NCI-H2107 treated with DMSO at 0.1 percent for 48 hours (cell line): ENCODE results near the gene COL4A6.
"Not testable (repeated sequence)": the region's sequence is repeated elsewhere in the genome, so short reads cannot be mapped to it uniquely, and the experiment has no call there.

Experiments
- DNase-seq: peaks from one replicate; lab custom pipeline; 2025; ENCODE audit not compliant: unreplicated experiment; lab: John Stamatoyannopoulos, UW

COL4A6 gene

DNA sequence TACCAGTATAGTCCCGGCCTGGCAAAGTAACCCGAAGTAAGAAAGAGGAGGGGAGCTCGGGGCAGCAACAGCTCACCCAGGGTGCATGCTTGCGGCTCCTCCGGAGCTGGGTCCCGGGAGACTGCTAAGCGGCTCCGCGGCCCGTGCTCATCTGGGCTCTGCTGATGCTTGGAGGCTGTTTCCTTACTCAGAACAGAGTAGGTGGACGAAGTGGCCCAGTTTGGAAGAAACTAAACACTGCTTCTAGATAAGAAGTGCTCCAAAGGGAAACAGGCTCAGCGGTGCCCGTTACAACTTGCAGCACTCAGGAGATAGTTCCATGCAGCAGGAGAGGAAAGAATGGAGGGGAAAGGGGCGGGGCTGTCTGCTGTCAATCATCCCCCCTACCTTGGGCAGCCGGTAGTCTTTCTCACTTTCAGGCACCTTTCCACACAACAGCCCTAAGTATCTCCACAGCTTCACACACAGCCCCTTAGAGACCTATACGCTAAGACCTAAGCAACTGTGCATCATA, at the start of gene COL4A6:
Gene COL4A6 (minus strand): TSS at position 313 of the 514 bp plus-strand sequence. CDS start 226 bp downstream, at position 87.
- no peak for DNase-seq

DNA sequence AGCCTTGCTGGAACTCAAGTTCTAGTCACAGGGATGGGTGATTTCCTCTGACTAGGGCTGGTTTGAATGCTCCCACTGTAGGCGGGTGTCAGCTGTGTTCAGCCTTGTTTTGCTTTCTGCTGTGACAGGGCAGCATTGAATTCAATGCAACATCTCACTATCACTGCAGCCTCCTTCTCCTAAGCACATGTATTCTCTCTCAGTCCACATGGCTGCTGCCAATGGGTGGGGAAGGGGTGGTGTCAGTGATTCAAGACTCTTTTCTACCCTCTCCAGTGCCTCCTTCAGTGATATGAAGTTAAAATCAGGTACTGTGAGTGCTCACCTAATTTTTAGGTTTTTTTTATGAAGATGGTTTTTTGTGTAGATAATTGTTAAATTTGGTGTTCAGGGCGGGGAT, 47.7 kb upstream of the COL4A6 start:
- no peak for DNase-seq

DNA sequence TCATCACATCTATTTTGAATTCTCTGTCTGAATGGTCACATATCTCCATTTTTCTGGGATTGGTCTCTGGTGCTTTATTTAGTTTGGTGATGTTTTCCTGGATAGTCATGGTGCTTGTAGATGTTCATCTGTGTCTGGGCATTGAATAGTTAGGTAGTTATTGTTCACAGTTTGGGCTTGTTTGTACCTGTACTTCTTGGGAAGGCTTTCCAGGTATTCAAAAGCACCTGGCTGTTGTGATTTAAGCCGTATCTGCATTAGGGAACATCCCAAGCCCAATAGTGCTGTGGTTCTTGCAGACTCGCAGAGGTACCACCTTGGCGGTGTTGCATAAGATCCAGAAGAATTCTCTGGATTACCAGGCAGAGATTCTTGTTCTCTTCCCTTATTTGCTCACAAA, 46.0 kb upstream of the COL4A6 start:
- DNase-seq = no peak

DNA sequence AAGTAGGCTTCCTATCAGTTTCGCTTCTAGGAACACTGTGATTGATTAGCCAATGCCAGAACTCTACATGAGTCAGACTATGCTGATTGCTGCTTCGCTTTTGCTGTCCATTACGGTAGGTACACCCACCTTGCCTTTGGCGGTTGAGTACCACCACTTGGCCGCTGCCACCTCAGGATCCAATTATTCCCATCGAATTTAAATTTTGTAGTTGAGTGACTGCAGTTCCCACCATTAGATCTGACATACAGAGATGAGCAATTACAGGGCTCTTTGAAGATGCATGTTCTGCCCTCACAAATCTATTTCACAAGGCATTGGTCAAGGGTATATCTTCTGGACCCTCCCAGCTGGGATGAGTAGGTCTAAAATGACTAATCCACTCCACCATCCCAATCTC, 43.3 kb upstream of the COL4A6 start:
- not testable (repeated sequence) for DNase-seq

DNA sequence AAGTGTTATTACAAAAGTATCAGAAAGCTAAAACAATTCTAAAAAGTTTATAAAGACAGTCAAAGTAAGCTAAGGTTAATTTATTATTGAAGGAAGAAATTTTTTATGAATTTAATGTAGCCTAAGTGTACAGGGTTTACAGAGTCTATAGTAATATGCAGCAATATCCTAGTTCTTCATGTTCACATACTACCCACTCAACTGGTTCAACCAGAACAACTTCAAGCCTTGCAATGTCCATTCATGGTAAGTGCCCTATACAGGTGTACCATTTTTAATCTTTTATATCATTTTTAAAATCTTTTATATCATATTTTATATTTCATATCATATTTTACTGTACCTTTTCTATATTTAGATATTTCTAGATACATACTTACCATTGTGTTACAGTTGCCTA, 35.8 kb upstream of the COL4A6 start:
- no peak for DNase-seq

DNA sequence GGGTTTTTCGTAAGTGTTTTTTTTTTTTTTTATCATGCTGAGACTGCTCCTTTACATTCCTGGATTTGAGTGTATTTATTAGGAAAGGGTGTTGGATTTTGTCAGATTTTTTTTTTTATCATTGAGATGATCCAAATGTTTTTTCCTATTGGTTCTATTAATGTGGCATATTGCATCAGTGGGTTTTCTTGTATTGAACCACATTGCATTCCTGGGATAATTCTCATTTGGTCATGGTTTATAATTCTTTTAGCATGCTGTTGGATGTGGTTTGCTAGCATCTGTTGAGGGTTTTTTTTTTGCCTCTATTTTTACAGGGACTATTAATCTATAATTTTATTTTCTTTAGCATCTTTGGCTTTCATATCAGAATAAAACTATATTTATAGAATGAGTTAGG, 30.3 kb upstream of the COL4A6 start:
- DNase-seq = no peak

DNA sequence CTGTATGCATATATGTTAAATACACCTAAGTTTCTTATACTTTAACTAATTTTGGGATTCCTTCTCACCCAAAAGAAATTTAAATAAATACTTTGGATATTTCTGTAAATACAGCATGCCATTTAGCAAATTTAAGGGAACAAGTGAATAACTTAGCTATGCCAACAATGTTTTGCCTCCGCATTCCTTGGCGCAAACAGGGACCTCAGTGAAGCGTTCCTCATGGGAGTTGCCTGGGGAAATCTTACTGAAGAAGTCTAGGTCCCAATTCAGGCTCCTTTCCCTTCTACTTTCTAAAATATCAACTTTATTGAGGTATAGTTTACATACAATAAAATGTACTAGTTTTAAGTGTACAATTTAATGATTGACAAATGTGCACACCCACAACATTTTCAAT, 26.4 kb upstream of the COL4A6 start:
- DNase-seq = no peak

DNA sequence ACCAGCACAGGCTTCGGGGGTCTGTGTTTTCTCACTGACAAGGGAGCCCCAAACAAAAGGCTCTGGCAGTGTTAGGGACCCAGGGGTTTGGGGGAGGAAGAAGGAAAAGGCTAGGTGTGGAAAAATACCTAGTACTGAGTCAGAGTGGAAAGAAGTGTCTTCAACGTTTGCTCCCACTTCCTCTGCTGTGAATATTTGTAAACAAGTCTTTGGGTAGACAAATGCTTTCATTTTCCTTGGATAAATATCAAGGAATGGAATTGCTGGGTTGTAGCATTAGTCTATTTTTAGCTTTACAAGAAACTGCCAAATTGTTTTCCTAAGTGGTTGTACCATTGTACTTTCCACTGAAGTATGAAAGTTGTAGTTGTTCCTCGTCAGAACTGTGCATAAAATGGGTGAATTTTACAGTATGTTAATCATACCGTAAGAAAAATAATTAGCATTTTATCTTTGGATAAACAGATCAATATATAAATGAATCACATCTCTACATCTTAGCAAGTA, 18.8 kb upstream of the COL4A6 start:
- DNase-seq = no peak

DNA sequence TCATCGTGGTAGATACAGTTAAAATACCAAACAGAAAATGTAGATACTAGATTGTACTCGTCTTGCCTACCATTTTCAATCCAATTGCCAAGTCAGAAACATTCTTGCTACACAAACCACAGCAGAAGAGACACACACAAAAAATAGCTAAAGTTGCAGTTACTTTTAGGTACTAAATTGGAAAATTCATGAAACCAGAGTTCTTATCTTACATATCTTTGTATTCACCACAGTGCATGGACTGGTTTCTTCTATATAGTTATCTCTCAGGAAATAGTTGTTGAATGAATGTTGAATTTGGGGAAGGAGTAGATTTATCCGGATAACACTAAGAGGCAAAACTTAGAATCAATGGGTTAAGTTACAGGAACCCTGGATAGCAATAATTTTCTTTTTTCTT, 15.6 kb upstream of the COL4A6 start:
- DNase-seq = no peak

DNA sequence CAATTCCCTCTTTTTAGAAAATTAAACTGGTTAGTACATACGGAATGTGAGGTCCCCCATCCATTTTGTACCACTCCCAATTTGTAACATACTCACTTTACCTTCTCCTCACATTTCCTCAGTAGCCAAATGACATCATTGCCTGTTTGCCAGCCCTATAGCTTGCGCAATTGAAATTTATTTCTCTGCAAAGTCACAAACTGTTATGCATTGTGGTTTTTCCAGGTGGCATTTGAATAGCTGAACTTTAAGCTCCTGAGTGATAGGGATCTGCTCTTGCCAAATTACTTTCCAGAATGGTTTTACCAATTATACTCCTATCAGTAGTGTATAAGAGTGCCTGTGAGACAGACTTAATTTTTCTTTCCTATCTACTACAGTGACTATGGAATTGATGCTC, 9.1 kb upstream of the COL4A6 start:
- no peak for DNase-seq

DNA sequence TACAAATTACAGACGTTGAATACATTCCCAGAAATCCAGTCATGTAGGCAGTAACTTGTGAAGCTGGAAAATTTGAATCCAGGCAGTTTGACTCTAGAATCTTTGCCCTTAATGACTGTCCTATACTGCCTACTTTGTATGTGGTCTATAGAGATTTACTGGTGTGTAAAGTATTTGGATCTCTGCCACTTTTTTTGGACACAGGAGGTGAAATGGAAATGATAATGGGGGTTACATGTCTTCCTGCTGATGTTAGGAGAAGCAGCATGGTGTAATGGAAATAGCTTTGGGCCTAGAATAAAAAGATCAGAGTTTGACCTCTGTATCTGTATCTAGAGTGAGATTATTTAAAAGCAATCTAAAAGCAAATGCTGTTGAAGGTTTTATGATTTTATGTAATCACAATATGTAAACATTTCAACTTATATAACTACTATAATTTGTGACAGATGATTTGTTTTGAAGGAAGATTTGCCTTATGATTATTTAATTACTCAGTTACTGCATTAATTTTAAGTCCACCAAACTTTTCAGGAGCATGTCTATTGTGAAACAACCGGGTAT, 4.8 kb upstream of the COL4A6 start:
- DNase-seq = no peak

DNA sequence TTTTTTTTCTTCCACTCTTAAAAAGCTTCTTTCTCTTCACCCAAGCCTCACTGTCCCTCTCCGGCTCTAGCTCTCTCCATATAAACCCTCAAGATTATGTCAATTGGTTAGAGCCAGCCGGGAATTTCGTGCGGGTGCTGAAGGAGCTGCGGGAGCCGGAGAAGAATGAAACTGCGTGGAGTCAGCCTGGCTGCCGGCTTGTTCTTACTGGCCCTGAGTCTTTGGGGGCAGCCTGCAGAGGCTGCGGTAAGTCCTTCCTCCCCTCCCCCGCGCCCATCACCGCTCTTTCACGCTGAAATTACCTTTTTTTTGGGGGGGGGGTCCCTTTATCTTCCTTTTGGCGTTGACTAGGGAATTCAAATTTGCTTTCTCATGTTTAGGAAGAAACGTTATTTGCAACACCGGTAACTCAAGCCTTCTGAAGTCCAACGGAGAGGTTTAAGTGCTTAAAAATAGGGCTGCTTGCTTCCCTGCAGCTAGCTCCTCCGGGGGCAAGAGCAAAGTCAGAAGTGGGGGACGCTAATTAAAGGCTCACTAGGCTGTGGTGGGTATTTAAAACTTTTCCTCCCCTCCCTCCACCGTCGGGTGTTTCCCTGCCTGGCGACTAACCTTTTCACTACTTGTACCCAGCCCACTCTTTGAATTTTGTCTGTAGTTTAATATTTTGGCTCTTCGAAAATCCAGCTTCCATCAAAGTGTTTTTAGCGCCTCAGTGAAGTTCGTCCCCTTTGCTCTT, 1.9 kb upstream of the COL4A6 start:
- DNase-seq = no peak

DNA sequence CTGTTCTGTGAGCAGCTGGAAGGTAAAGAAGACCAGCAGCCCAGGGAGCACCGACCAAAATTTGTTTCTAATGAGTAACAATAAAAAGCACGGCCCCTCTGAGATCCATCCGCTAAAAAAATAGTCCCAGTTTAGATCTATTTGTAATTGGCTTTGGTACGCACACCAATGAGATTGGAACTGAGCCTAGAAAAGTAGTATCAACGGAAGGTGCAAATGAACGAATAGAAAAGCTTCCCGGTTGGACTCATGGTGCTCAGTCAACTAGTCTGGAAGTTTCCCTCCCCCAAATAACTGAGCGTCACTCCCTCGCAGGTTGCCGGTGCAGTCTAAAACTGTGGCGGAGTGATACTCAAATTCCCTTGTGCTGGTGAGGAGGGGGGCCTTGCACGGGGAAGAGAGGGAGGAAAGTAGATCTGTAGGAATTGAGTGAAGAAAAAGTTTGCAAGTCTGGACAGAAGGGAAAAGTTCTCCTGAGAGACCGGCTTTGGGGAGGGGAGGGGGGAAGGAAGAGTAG, 1.3 kb upstream of the COL4A6 start, which contains the start of gene COL4A5:
Gene COL4A5 (plus strand): TSS at position 413 of the 517 bp plus-strand sequence. CDS start 288 bp downstream, outside the sequence.
- no peak for DNase-seq

DNA sequence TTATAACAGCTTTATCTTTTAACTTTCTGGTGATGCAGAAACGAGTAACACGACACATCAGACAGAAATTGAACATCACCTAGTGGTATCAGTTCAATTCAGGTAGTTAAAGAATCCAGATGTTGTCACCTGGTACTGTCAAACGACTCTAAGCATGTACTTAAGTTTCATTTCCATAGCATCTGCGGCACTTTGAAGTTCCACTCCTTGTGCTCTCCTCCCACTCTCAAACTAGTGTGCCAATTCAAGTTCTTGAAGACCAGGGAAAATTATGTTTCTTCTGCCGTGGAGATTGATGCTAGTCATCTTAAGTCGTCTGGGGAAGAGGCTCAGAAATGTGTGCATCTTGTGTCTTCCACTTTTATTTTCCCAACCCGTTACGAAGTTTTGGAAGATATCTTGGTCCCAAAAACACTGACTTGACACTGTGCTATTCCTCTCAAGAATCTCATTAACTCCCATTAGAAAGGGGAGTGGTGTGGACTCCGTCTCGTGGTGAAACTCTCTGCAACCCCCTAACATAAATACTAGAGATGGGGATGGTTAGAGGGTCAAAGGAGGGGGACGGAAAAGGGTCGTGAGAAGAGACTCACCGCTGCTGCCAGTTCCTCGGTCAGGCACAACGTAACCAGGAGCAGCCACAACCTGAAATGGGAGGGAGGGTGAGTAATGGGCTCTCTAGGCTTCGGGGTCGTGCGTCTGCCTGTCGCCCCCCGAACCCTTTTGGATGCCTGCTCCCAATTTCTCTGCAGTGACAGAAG, 693 bp downstream of the COL4A6 start:
- DNase-seq = no peak

DNA sequence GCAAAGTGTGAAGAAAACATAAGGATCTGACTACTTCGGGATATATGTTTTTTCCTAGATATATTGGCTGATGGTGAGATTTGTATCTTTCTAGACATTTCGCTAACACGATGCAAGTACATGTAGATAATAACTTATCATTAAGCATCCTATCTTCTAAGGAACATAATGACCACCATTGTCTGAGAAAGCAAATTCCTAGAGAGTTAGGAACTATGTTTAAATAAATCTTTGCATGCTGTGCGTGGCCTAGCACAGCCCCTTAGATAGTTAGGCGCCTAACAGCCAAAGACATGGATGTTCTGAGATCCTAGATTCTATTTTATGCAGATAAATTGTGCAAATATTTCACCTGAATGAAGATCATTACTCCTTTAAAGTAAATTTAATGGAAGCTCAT, 3.0 kb downstream of the COL4A6 start:
- DNase-seq = no peak

DNA sequence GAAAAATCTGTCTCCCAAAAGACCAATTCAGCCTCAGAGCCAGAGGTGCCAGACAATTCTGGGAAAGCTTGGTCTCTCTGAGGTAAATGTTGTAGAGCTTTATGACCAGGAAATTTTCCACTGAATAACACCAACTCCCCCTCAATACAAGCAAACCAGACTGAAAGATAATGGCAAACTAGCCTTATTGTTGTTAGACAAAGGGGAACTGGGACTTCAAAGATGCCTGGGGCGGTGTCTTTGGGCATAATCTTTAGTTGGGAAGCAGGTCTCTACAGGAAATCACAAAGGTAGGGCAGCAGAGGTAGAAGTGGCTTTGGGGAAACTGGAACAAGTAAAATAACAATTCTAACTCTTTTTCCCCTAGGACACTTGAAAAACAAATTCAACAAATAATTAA, 12.0 kb downstream of the COL4A6 start:
- DNase-seq = no peak

DNA sequence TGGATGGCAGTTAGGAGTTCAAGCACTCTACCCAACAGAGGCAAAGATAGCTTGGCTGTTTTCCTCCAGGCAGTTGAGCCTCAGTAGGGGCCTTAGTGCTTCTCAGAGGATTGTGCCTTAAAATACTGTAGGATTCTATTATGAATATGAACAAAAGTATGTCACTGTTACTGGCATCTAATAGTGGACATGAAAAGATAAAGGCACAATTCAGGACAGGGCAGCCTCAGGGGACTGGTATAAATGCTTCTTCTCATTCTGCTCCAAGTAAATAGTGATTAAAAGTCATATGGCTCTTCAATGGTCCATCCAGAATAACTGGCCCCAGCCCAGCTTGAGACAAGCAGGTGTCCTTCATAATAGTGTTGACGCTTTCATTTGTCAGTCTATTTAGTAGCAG, 17.7 kb downstream of the COL4A6 start:
- DNase-seq = no peak

DNA sequence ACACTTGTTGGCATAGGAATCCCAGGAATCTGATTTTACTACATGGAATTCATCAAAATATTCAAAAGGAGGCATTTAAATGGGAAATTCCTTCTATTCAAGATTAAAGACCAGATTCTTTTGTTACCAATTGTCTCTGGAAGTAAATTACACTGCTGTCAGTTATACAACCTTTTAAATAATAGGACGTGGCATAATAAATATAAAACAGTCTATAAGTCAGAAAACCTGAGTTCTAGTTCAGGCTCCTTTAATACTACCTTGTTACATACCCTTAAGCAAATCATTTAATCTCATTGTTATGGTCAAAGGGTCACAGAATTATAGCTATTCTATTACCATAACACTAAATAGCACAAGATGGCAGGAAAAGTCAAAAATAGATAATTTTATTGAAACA, 18.8 kb downstream of the COL4A6 start:
- DNase-seq = no peak

DNA sequence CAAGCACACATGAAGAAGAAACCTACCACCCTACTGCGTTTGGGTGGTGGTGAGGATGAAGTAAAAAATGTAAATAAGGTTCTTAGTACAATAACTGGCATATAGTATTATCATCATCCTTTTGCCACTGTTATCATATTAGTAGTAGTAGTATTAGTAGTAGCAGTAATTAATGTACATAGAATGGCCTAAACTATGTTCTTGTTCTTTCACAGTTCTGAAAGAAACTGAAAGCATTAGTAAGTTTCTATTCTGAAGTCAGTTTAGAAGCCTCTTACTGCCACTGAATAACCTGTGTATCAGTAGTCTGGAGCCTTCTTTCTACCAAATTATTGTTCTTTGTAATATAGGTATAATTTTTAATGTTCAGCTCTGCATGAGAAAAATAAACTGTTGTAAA, 21.0 kb downstream of the COL4A6 start:
- DNase-seq = no peak

DNA sequence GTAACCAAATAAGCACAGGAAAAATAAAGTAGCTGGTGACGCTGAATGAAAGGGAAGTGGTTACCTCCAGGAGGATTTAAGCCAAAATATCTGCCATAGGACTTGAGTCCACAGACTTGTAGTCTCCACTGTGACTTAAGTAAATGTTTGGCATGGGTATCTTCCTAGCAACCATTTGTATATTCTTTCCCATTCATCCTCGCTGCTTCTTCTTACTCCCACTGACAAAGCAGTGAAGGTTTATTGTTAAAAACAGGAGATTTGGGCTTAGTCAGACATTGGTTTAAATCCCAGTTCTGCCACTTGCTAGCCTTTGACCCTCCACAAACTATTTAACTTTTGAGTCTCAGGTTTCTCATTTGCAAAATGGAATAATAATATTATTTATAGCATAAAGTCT, 22.3 kb downstream of the COL4A6 start:
- no peak for DNase-seq

DNA sequence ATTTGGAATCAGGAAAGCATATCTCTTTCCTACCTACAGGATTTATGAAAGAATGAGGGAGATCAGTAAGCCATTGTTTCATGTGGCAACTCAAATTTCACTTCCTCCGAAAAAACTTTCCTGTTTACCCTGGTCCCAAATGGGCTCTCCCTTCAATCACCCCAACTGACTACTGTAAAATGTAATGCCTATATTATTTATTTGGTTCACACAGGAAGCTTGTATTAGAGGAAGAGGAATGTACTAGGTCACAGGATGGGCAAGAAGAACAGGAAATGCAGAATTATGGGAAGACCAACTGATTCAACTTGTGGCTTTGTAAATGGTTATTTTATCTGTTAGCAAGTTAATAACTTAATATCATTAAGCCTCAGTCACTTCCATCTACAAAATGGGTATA, 23.1 kb downstream of the COL4A6 start:
- DNase-seq = no peak

DNA sequence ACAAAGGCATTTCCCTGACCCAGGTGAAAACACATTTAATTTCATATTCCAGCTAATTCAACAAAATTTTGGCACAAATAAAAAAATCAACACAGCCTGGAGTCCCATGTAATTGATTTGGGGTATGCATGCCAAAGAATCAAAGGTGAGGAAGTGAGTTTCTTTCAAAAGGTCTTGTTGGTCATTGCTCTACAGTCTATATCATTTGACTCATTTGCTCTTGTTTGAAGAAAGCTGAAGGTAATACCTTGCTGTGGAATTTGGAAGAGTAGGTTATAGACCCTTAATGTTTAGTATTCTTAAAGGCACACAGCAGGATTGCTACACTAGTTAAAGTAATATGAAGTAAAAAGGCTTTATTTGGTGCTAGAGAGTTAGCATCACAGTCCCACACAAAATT, 25.4 kb downstream of the COL4A6 start:
- DNase-seq = no peak
